ENCODE results near the gene EPS8L3. TPM values are rescaled to one million over a fixed set of nuclear protein-coding genes. Genes with fewer than 3 reads are reported as not detected.
A peak's percentile ranks its signal among the peaks of the same experiment; 100 is the strongest.

Gene EPS8L3
- total and polyA plus RNA-seq, 8 donors = 0.39 to 4.3 (median 1.4) TPM

- Histone ChIP-seq H3K9me3 (no peaks in the 10 kb centered on the region), H3K27ac (no peak overlapping the region), H3K4me1 (no peaks in the 10 kb centered on the region), H3K4me3 (no peak overlapping the region), H3K27me3 (no peaks in the 10 kb centered on the region), H3K36me3 (no peaks in the 10 kb centered on the region)
- FAIRE-seq = no peak
- peak in 2 of 6 donors; percentile 20 to 29 for DNase-seq
- intact Hi-C loops (cut with DNase I) = no loop called here
- TF ChIP-seq CTCF (IDR thresholded peaks at IDR 0.05) = no peak
- ATAC-seq = no peak
- 87 to 92% methylated on average over 5 of the region's 5 CpGs for WGBS, 2 donors
Observed at GRCh38 chr1:109784551-109785252, 21.0 kb upstream of the EPS8L3 start.

- TF ChIP-seq CTCF (IDR thresholded peaks at IDR 0.05) = no peak
- FAIRE-seq = no peak
- Histone ChIP-seq H3K4me3 (no peak overlapping the region), H3K4me1 (no peaks in the 10 kb centered on the region), H3K27ac (no peak overlapping the region), H3K9me3 (no peaks in the 10 kb centered on the region), H3K27me3 (no peaks in the 10 kb centered on the region), H3K36me3 (no peaks in the 10 kb centered on the region)
- 64 to 65% methylated on average over 8 of the region's 8 CpGs for WGBS, 2 donors
- intact Hi-C loops (cut with DNase I) = no loop called here
- peak; percentile 53 to 69 (median 59) for ATAC-seq
- DNase-seq = peak in 2 of 6 donors; percentile 31 to 51
Observed at GRCh38 chr1:109783436-109783835, 19.7 kb upstream of the EPS8L3 start.

- H3K27ac ChIP-seq = no peak overlapping the region
- intact Hi-C loops (cut with DNase I) = no loop called here
- no peaks in the 10 kb centered on the region for H3K9me3 ChIP-seq
- FAIRE-seq (no peak), DNase-seq (peak in 2 of 6 donors; percentile 26 to 45), ATAC-seq (no peak)
- no peaks in the 10 kb centered on the region for H3K4me1 ChIP-seq
- no peaks in the 10 kb centered on the region for H3K36me3 ChIP-seq
- WGBS, 2 donors = 77 to 86% methylated on average over 4 of the region's 4 CpGs
- H3K4me3 ChIP-seq = no peak overlapping the region
- no peak for TF ChIP-seq CTCF (IDR thresholded peaks at IDR 0.05)
- no peaks in the 10 kb centered on the region for H3K27me3 ChIP-seq
Observed at GRCh38 chr1:109782927-109783326, 19.2 kb upstream of the EPS8L3 start.

GRCh38 chr1:109782514-109782913 is 18.8 kb upstream of the EPS8L3 start:
- 50 to 76% methylated on average over 1 of the region's 1 CpG for WGBS, 2 donors
- FAIRE-seq = no peak
- no peak overlapping the region for H3K27ac ChIP-seq

More at GRCh38 chr1:109782514-109782913, 18.8 kb upstream of the EPS8L3 start:
- DNase-seq = peak in 1 of 6 donors; percentile 11
- Histone ChIP-seq H3K4me1 (no peaks in the 10 kb centered on the region), H3K27me3 (no peaks in the 10 kb centered on the region), H3K4me3 (no peak overlapping the region), H3K9me3 (no peaks in the 10 kb centered on the region), H3K36me3 (no peaks in the 10 kb centered on the region)
- TF ChIP-seq CTCF (IDR thresholded peaks at IDR 0.05) = no peak
- peak in 1 of 4 donors; percentile 10 for ATAC-seq
- intact Hi-C loops (cut with DNase I) = no loop called here
